Tibial nerve (tissue), 4 donors: ENCODE measurements around the gene PTPRD. TPM values are rescaled to one million over a fixed set of nuclear protein-coding genes. Genes with fewer than 3 reads are reported as not detected.

Experiments
- DNase-seq, 2 donors: peaks; one replicate each; pipeline ENCODE4 v3.0.0-alpha.2; 2019; ENCODE audit warnings: low spot score in 2 of 2
- H3K27ac ChIP-seq, 4 donors: fragments of 200-600 bp; sonication (generic) in 3 of 4; one replicate each; pipeline ENCODE4 v1.5.1; 2017 to 2019; ENCODE audit warnings: mild to moderate bottlenecking in 1 of 4
- H3K27me3 ChIP-seq, 2 donors: fragments of 200-600 bp; sonication (generic) in 1 of 2; one replicate each; pipeline versions ENCODE4 v1.5.1 to v1.6.0; 2017 to 2019
- H3K36me3 ChIP-seq, 3 donors: fragments of 200-600 bp; sonication (generic); one replicate each; pipeline ENCODE4 v1.5.1; 2018 to 2019
- H3K4me1 ChIP-seq, 4 donors: fragments of 200-600 bp; sonication (generic) in 3 of 4; one replicate each; pipeline ENCODE4 v1.5.1; 2017 to 2019
- H3K4me3 ChIP-seq, 4 donors: fragments of 200-600 bp; sonication (generic) in 3 of 4; one replicate each; pipeline ENCODE4 v1.5.1; 2017 to 2019; ENCODE audit warnings: mild to moderate bottlenecking in 1 of 4, moderate library complexity in 1 of 4
- H3K9me3 ChIP-seq, 4 donors: fragments of 200-600 bp; sonication (generic) in 3 of 4; one replicate each; pipeline ENCODE4 v1.5.1; 2017 to 2019
- EP300 ChIP-seq, 2 donors: sonication (generic); formaldehyde crosslinking; IDR thresholded peaks; one replicate each; pipeline ENCODE4 v1.6.1; 2017; ENCODE audit warnings: antibody characterized with exemption in 2 of 2, mild to moderate bottlenecking in 1 of 2
- POLR2A ChIP-seq, 2 donors: fragments of 450-650 bp; IDR thresholded peaks; one replicate each; pipeline ENCODE4 v1.6.1; 2017; ENCODE audit warnings: antibody characterized with exemption in 2 of 2, mild to moderate bottlenecking in 2 of 2, moderate library complexity in 2 of 2
- WGBS, 2 donors: methylation state at CpG; one replicate each; pipeline ENCODE4 v1.1.5; 2018; 5-methylcytosine and 5-hydroxymethylcytosine counted together
- total RNA-seq, 4 donors: library from RNA; depleted of rRNA; stranded (reverse); fragments of >200 nt; gene quantifications; one replicate each; pipeline ENCODE4 v1.1.0, GENCODE V29; 2016
- TF ChIP-seq, protein P1 (sequence below), 5 experiments: fragments of 200-600 bp in 3 of 5; fragments of 450-650 bp in 2 of 5; sonication (generic) in 3 of 5; IDR thresholded peaks; one replicate each; pipeline ENCODE4 v1.5.1; 2016 to 2019; ENCODE audit warnings: antibody characterized with exemption in 5 of 5, mild to moderate bottlenecking in 3 of 5, moderate library complexity in 2 of 5

PTPRD gene
- total RNA-seq, 4 donors from 2014 or later: 1.7 to 13.2 (median 5.1) TPM

DNA sequence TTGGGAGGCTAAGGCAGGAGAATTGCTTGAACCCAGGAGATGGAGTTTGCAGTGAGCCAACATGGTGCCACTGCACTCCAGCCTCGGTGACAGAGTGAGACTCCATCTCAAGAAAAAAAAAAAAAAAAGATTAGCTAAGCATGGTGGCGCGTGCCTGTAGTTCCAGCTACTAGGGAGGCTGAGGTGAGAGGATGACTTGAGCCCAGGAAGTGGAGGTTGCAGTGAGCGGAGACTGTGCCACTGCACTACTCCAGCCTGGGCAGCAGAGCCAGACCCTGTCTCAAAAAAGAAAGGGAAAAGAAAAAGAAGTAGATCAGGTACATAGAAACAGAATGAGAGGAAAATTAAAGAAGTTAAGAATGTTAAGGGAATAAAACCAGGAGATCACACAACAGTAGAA, 1886.1 kb downstream of the PTPRD start:
- Histone ChIP-seq H3K4me1 (no peaks in the 10 kb centered on the region), H3K4me3 (no peak overlapping the region), H3K9me3 (no peaks in the 10 kb centered on the region), H3K36me3 (no peaks in the 10 kb centered on the region), H3K27ac (no peak overlapping the region), H3K27me3 (no peaks in the 10 kb centered on the region)
- DNase-seq: no peak
- 92 to 95% methylated on average over 4 of the region's 4 CpGs for WGBS, 2 donors
- TF ChIP-seq POLR2A (IDR thresholded peaks at IDR 0.05): no peak
- no peak for TF ChIP-seq EP300 (IDR thresholded peaks at IDR 0.05)

DNA sequence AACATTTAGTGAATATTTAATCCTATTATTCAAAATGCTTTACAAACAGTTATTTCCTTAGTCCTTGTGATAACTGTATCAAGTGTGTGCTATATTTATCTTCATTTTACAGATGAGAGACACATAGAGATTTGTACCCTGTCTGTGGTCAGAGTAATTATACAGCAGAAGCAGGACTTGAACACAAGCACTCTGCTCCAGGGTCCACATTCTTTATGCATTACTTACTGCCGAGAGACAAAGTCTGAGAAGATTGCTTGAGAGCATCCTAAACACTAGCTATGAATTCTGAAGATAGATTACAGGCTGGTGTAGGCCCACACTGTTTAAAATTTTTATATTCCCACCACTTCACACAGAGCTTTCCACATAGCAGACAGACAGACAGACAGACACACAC, 1887.2 kb downstream of the PTPRD start:
- no peak for DNase-seq
- no peak overlapping the region for H3K4me3 ChIP-seq
- no peaks in the 10 kb centered on the region for H3K4me1 ChIP-seq
- H3K9me3 ChIP-seq: no peaks in the 10 kb centered on the region
- TF ChIP-seq EP300 (IDR thresholded peaks at IDR 0.05): no peak
- TF ChIP-seq, protein P1, sequence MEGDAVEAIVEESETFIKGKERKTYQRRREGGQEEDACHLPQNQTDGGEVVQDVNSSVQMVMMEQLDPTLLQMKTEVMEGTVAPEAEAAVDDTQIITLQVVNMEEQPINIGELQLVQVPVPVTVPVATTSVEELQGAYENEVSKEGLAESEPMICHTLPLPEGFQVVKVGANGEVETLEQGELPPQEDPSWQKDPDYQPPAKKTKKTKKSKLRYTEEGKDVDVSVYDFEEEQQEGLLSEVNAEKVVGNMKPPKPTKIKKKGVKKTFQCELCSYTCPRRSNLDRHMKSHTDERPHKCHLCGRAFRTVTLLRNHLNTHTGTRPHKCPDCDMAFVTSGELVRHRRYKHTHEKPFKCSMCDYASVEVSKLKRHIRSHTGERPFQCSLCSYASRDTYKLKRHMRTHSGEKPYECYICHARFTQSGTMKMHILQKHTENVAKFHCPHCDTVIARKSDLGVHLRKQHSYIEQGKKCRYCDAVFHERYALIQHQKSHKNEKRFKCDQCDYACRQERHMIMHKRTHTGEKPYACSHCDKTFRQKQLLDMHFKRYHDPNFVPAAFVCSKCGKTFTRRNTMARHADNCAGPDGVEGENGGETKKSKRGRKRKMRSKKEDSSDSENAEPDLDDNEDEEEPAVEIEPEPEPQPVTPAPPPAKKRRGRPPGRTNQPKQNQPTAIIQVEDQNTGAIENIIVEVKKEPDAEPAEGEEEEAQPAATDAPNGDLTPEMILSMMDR (IDR thresholded peaks at IDR 0.05): no peak
- TF ChIP-seq POLR2A (IDR thresholded peaks at IDR 0.05): no peak
- 0 to 59% methylated on average over 1 of the region's 1 CpG for WGBS, 2 donors
- no peaks in the 10 kb centered on the region for H3K27me3 ChIP-seq
- H3K27ac ChIP-seq: no peak overlapping the region
- no peaks in the 10 kb centered on the region for H3K36me3 ChIP-seq

DNA sequence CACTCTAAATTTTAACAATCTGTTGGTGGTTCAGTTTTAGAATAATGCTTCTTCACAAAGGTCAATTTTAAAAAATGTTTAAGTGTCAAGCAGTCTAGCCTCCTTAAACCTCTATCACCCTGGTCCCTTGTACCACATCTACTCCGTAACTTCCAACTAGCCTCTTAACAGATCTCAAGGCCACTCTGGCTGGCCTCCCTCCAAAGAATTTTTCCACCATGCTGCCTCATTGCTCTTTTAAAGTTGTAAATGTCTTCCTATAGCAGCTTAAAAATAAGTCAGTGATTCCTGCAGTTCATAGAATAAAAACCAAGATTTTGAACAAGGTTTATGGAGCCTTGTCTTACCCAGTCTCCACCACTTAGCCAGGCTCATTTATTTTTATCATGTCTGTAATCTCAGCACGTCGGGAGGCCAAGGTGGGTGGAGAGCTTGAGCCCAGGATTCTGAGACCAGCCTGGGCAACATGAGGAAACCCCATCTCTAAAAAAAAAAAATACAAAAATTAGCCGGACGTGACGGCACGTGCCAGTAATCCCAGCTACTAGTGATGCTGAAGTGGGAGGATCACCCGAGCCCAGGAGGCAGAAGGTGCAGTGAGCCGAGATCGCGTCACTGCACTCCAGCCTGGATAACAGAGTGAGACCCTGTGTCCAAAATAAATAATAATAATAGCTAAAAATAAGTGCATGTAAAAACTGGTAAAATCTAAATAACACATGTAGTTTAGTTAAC, 1888.4 kb downstream of the PTPRD start:
- 59 to 62% methylated on average over 11 of the region's 11 CpGs for WGBS, 2 donors
- H3K4me1 ChIP-seq: no peaks in the 10 kb centered on the region
- H3K9me3 ChIP-seq: no peaks in the 10 kb centered on the region
- no peaks in the 10 kb centered on the region for H3K27me3 ChIP-seq
- H3K36me3 ChIP-seq: no peaks in the 10 kb centered on the region
- no peak overlapping the region for H3K27ac ChIP-seq
- DNase-seq: no peak
- TF ChIP-seq EP300 (IDR thresholded peaks at IDR 0.05): no peak
- no peak for TF ChIP-seq POLR2A (IDR thresholded peaks at IDR 0.05)
- TF ChIP-seq, protein P1 (IDR thresholded peaks at IDR 0.05): no peak
- H3K4me3 ChIP-seq: no peak overlapping the region

DNA sequence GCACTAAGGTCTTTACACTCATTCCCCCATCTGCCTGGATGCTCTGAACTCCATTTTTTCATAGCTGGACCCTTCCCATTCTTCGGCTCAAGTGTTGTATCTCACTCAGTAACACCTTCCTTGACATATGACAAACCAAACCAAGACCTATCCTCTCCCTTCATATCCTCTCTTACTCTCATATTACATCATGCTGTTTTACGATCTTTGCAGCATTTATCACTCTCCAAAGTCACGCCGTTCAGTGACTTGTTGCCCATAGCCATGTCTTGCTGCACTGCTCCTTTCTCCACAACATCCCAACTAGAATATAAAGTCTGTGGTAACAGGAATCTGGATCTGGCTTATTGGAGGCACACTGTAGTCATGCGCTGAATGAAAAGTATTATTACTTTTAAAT, 1889.6 kb downstream of the PTPRD start:
- no peaks in the 10 kb centered on the region for H3K9me3 ChIP-seq
- TF ChIP-seq EP300 (IDR thresholded peaks at IDR 0.05): no peak
- TF ChIP-seq POLR2A (IDR thresholded peaks at IDR 0.05): no peak
- TF ChIP-seq, protein P1 (IDR thresholded peaks at IDR 0.05): no peak
- peaks cover 0 to 2% (median 0%) of the 10 kb centered on the region in 4 donors for H3K4me1 ChIP-seq
- H3K4me3 ChIP-seq: no peak overlapping the region
- DNase-seq: no peak
- H3K36me3 ChIP-seq: no peaks in the 10 kb centered on the region
- no peak overlapping the region for H3K27ac ChIP-seq
- WGBS, 2 donors: 91 to 94% methylated on average over 5 of the region's 5 CpGs
- no peaks in the 10 kb centered on the region for H3K27me3 ChIP-seq

DNA sequence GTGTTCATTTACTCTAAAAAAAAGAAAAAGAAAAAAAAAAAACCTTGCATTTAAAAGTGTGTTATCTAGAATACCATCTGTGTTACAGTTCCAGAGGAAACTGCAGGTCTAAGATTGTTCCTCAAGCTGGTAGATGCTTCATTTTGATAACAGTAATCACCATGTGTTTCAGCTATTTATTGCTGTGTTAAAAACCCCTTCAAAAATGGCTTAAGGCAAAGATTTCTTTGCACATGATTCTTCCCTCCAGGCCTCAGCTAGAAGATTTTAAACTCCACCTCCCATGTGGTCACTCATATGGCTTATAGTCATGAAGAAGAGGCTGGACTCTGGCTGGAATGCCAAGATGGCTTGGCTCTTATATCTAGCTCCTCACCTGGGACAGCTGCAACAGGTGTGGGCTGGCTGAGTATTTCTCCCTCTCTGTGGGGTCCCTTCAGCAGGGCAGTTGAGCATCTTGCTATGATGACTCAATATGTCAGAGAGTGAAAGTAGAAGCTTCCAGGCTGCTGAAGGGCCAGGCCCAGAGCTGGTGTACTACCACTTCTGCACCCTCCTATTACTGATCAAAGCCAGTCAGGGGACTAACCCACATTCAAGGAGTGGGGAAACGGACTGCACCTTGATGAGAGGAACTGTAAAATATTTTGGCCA, 1892.8 kb downstream of the PTPRD start:
- peaks cover 0 to 5% (median 0%) of the 10 kb centered on the region in 4 donors for H3K4me1 ChIP-seq
- no peak for DNase-seq
- TF ChIP-seq, protein P1 (IDR thresholded peaks at IDR 0.05): no peak
- TF ChIP-seq POLR2A (IDR thresholded peaks at IDR 0.05) (no peak), EP300 (IDR thresholded peaks at IDR 0.05) (no peak)
- H3K4me3 ChIP-seq: no peak overlapping the region
- no peaks in the 10 kb centered on the region for H3K36me3 ChIP-seq
- H3K9me3 ChIP-seq: no peaks in the 10 kb centered on the region
- 65 to 93% methylated on average over 1 of the region's 1 CpG for WGBS, 2 donors
- no peak overlapping the region for H3K27ac ChIP-seq
- H3K27me3 ChIP-seq: no peaks in the 10 kb centered on the region
